ENCODE data around the gene FBXO36.

- TF ChIP-seq CTCF (IDR thresholded peaks at IDR 0.05; ENCODE audit: insufficient read depth, low read depth, low read length) (no peak), EZH2 (IDR thresholded peaks at IDR 0.05; ENCODE audit: insufficient read depth, low read length) (no peak)
These were observed 8.9 kb downstream of the FBXO36 start for GRCh38 chr2:229931241-229931640.
